ENCODE results near the gene HOXA7. TPM values are rescaled to one million over a fixed set of nuclear protein-coding genes. Genes with fewer than 3 reads are reported as not detected.

Gene HOXA7
- total and polyA plus RNA-seq, 2 donors (not counting 3 experiments of a cell fraction or from before 2014, with no cell fraction given): 18.1 to 18.5 TPM

GRCh38 chr7:27158436-27159265 is 2.2 kb upstream of the HOXA7 start:
- Histone ChIP-seq H3K4me2 (ENCODE audit: insufficient read depth, low read length) (peak overlapping the region; percentile 74), H3K9me1 (replicated peaks; ENCODE audit: control insufficient read depth, extremely low read depth, insufficient read depth, low read length) (no peaks in the 10 kb centered on the region), H3K9ac (replicated peaks; ENCODE audit: extremely low read depth, insufficient read depth, low read length) (peak overlapping the region; percentile 78), H3K79me2 (ENCODE audit: control insufficient read depth, insufficient read depth, low read length) (peaks cover 78% of the 10 kb centered on the region), H3K4me1 (ENCODE audit: control insufficient read depth, extremely low read depth, insufficient read depth, low read length) (peaks cover 61% of the 10 kb centered on the region), H3K4me3 (replicated peaks in 1 of 3; ENCODE audit: insufficient read depth in 1 of 3, low read depth in 1 of 3, low read length in 3 of 3) (peak overlapping the region in 2 of 3 experiments; percentile 30 to 32), H2AFZ (ENCODE audit: low read depth, low read length) (peak overlapping the region; percentile 17), H3K36me3 (ENCODE audit: control insufficient read depth in 2 of 2, extremely low read depth in 1 of 2, insufficient read depth in 2 of 2, low read length in 2 of 2) (peaks cover 3 to 4% of the 10 kb centered on the region in 2 experiments), H3K27ac (ENCODE audit: insufficient read depth, low read depth, low read length) (peak overlapping the region; percentile 69), H3K9me3 (replicated peaks; ENCODE audit: control insufficient read depth, insufficient read depth, low read length) (no peaks in the 10 kb centered on the region), H4K20me1 (replicated peaks; ENCODE audit: control insufficient read depth, extremely low read depth, insufficient read depth, low read length) (no peaks in the 10 kb centered on the region), H3K27me3 (ENCODE audit: control insufficient read depth in 2 of 2, insufficient read depth in 2 of 2, low read length in 2 of 2) (no peaks in the 10 kb centered on the region)
- TF ChIP-seq MAX (IDR thresholded peaks at IDR 0.05; ENCODE audit: insufficient read depth, insufficient read length) (no peak), FOS (IDR thresholded peaks at IDR 0.05; ENCODE audit: borderline replicate concordance, insufficient read depth, low read length) (no peak), JUN (IDR thresholded peaks at IDR 0.05; ENCODE audit: borderline replicate concordance, insufficient read depth, insufficient read length, low read depth) (no peak), MYC (IDR thresholded peaks at IDR 0.05; ENCODE audit: low read depth, low read length) (no peak), POLR2A (IDR thresholded peaks at IDR 0.05; ENCODE audit: low read depth, low read length) (no peak), POLR2AphosphoS5 (IDR thresholded peaks at IDR 0.05; ENCODE audit: insufficient read depth, low read depth, low read length) (no peak), CTCF (IDR thresholded peaks at IDR 0.05; ENCODE audit: extremely low read depth in 1 of 2, insufficient read depth in 1 of 2, low read depth in 1 of 2, low read length in 2 of 2) (no peak), EZH2 (IDR thresholded peaks at IDR 0.05; ENCODE audit: borderline replicate concordance, low read depth, low read length, severe bottlenecking) (no peak), GATA2 (IDR thresholded peaks at IDR 0.05; ENCODE audit: insufficient read depth, insufficient read length, low read depth, low read length) (no peak)
- ChIA-PET CTCF (interaction anchor here (0.7 to 4.1 kb wide), 22 partner anchors 7 to 1266 kb away, joined by 3 to 48 read pairs (median 4); partner anchors contain the start of genes HOXA5 and HOXA6), POLR2A (interaction anchor here (0.7 to 1.7 kb wide), 5 partner anchors 9 to 15 kb away, joined by 3 to 5 read pairs (median 3); partner anchors contain the start of gene HOXA5)
- BruUV-seq (replicated peaks): no TSS peak
- FAIRE-seq (peak; percentile 35), DNase-seq (ENCODE audit: low read depth, low spot score) (peak; percentile 72)
- intact Hi-C loops (cut with micrococcal nuclease) (loop anchor here (1.0 to 5.0 kb wide), 3 partner anchors 7 to 1001 kb away; partner anchors contain the start of genes CBX3 and HNRNPA2B1), dilution Hi-C loops (cut with MboI; ENCODE audit: extremely low pct_ligation_motif_present, low sequenced_read_pairs) (loop anchor here (25.0 kb wide), 1 partner anchor 971 kb away; no protein-coding TSS in a partner anchor)
